Central memory CD8-positive, alpha-beta T cell (primary cell): ENCODE data around the gene SLC36A2.

Experiments used
- ATAC-seq: fragments of 150-1000 bp; cut with Tn5 transposase; replicated peaks from 2 replicates; pipeline ENCODE4 v1.10.0; 2022; ENCODE audit warnings: mild to moderate bottlenecking, moderate FRiP score, moderate number of reproducible peaks; ENCODE audit not compliant: poor library complexity, severe bottlenecking; ENCODE audit errors: extremely low read depth
- DNase-seq, 2 donors: peaks; one replicate each; pipeline ENCODE4 v3.0.0; 2021; ENCODE audit warnings: low spot score in 2 of 2
- H3K27ac Mint-ChIP-seq: one replicate; pipeline ENCODE4 v1.8.0; 2022; ENCODE audit warnings: low read depth, mild to moderate bottlenecking, moderate library complexity, mixed read lengths
- H3K27me3 Mint-ChIP-seq: one replicate; pipeline ENCODE4 v1.8.0; 2022; ENCODE audit warnings: mixed read lengths
- H3K36me3 Mint-ChIP-seq: one replicate; pipeline ENCODE4 v1.8.0; 2022; ENCODE audit warnings: mild to moderate bottlenecking, moderate library complexity, mixed read lengths; ENCODE audit not compliant: insufficient read depth
- H3K4me1 Mint-ChIP-seq: one replicate; pipeline ENCODE4 v1.8.0; 2022; ENCODE audit warnings: mixed read lengths
- H3K4me3 Mint-ChIP-seq: one replicate; pipeline ENCODE4 v1.8.0; 2022; ENCODE audit warnings: mild to moderate bottlenecking, moderate library complexity, mixed read lengths
- H3K9me3 Mint-ChIP-seq: one replicate; pipeline ENCODE4 v1.8.0; 2022; ENCODE audit warnings: mixed read lengths

Gene SLC36A2

GRCh38 chr5:151295791-151296477 is 51.4 kb downstream of the SLC36A2 start:
- no peaks in the 10 kb centered on the region for H3K9me3 Mint-ChIP-seq
- DNase-seq (no peak), ATAC-seq (no peak)
- peaks cover 50% of the 10 kb centered on the region for H3K27me3 Mint-ChIP-seq
- no peak overlapping the region for H3K4me3 Mint-ChIP-seq
- H3K36me3 Mint-ChIP-seq, result no peaks in the 10 kb centered on the region
- H3K27ac Mint-ChIP-seq, result no peak overlapping the region
- no peaks in the 10 kb centered on the region for H3K4me1 Mint-ChIP-seq

GRCh38 chr5:151295138-151295537 is 52.2 kb downstream of the SLC36A2 start:
- H3K27ac Mint-ChIP-seq, result no peak overlapping the region
- DNase-seq (no peak), ATAC-seq (no peak)
- peaks cover 42% of the 10 kb centered on the region for H3K27me3 Mint-ChIP-seq
- H3K9me3 Mint-ChIP-seq, result no peaks in the 10 kb centered on the region
- no peaks in the 10 kb centered on the region for H3K36me3 Mint-ChIP-seq
- no peak overlapping the region for H3K4me3 Mint-ChIP-seq
- H3K4me1 Mint-ChIP-seq, result no peaks in the 10 kb centered on the region

DNA sequence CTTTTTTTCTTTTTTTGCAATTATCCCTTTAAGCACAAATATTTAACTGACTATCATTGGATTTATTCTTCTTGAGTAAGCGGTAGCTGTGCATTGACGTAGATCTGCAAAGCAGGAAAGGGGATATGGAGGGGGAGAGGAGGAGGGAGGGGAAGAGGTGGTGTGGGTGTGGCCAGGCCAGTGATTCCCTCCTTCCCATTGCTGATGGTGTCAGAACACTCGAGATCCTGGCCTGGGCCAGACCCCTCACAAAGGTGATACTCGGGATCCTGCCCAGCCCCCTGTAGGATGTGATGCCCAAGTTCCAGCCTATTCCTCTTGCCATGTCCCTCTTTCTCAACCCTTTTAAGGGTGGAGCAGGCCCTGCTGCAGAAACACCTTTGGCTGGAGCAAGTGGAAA is 53.7 kb downstream of the SLC36A2 start:
- no peak overlapping the region for H3K4me3 Mint-ChIP-seq
- H3K9me3 Mint-ChIP-seq, result no peaks in the 10 kb centered on the region
- DNase-seq, result no peak
- H3K36me3 Mint-ChIP-seq, result no peaks in the 10 kb centered on the region
- ATAC-seq, result no peak
- no peak overlapping the region for H3K27ac Mint-ChIP-seq
- no peaks in the 10 kb centered on the region for H3K4me1 Mint-ChIP-seq
- H3K27me3 Mint-ChIP-seq, result peaks cover 32% of the 10 kb centered on the region

DNA sequence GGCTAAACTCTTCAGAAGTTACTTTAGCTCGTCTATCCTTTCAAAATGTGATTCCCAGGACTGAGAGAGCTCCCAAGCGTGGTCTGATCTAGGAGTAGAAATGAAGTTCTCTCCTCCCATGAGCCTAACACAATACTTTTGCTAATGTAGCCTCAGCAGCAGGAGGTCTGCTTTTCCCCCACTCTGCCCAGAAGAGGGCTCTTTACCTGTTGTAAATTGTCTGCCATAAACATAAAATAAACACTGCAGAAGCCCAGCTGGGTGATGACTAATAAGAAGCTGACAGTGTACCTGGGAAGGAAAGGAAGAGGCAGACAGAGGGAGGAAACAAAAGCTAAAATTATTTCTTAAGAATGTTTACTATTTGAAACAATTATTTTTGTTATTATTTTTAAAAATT is 59.2 kb downstream of the SLC36A2 start:
- no peak for DNase-seq
- peaks cover 13% of the 10 kb centered on the region for H3K27me3 Mint-ChIP-seq
- H3K4me3 Mint-ChIP-seq, result no peak overlapping the region
- no peaks in the 10 kb centered on the region for H3K9me3 Mint-ChIP-seq
- H3K4me1 Mint-ChIP-seq, result no peaks in the 10 kb centered on the region
- H3K36me3 Mint-ChIP-seq, result no peaks in the 10 kb centered on the region
- H3K27ac Mint-ChIP-seq, result no peak overlapping the region
- no peak for ATAC-seq

DNA sequence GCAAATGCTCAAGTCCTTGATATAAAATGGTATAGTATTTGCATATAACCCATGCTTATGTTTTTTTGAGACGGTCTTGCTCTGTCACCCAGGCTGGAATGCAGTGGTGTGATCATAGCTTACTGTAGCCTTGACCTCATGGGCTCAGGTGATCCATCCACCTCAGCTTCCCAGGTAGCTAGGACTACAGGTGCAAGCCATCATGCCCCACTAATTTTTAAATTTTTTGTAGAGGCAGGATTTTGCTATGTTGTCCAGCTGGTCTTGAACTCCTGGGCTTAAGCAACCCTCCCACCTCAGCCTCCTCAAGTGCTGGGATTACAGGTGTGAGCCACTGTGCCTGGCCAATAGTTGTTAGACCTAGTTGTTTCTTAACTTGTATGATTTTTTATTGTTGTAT is 61.1 kb downstream of the SLC36A2 start:
- ATAC-seq (no peak), DNase-seq (no peak)
- H3K4me3 Mint-ChIP-seq, result no peak overlapping the region
- no peaks in the 10 kb centered on the region for H3K36me3 Mint-ChIP-seq
- H3K4me1 Mint-ChIP-seq, result no peaks in the 10 kb centered on the region
- H3K27ac Mint-ChIP-seq, result no peak overlapping the region
- peaks cover 18% of the 10 kb centered on the region for H3K27me3 Mint-ChIP-seq
- H3K9me3 Mint-ChIP-seq, result no peaks in the 10 kb centered on the region

- no peak overlapping the region for H3K27ac Mint-ChIP-seq
- H3K36me3 Mint-ChIP-seq, result no peaks in the 10 kb centered on the region
Observed at GRCh38 chr5:151285683-151286082, 61.7 kb downstream of the SLC36A2 start.

GRCh38 chr5:151284392-151284967 is 62.9 kb downstream of the SLC36A2 start:
- Mint-ChIP-seq H3K4me3 (no peak overlapping the region), H3K27me3 (peaks cover 25% of the 10 kb centered on the region), H3K4me1 (no peaks in the 10 kb centered on the region), H3K36me3 (peaks cover 1% of the 10 kb centered on the region), H3K9me3 (no peaks in the 10 kb centered on the region), H3K27ac (no peak overlapping the region)
- ATAC-seq (no peak), DNase-seq (no peak)

More at GRCh38 chr5:151285683-151286082, 61.7 kb downstream of the SLC36A2 start:
- no peak for DNase-seq
- Mint-ChIP-seq H3K4me1 (no peaks in the 10 kb centered on the region), H3K27me3 (peaks cover 18% of the 10 kb centered on the region), H3K4me3 (no peak overlapping the region), H3K9me3 (no peaks in the 10 kb centered on the region)
- no peak for ATAC-seq

- Mint-ChIP-seq H3K4me1 (no peaks in the 10 kb centered on the region), H3K4me3 (no peak overlapping the region), H3K27me3 (peaks cover 25% of the 10 kb centered on the region), H3K9me3 (no peaks in the 10 kb centered on the region), H3K36me3 (peaks cover 1% of the 10 kb centered on the region), H3K27ac (no peak overlapping the region)
- ATAC-seq (no peak), DNase-seq (no peak)
Observed at GRCh38 chr5:151283120-151283825, 64.1 kb downstream of the SLC36A2 start.

GRCh38 chr5:151281001-151281639 is 66.2 kb downstream of the SLC36A2 start:
- Mint-ChIP-seq H3K36me3 (peaks cover 1% of the 10 kb centered on the region), H3K27ac (no peak overlapping the region), H3K4me3 (no peak overlapping the region), H3K9me3 (no peaks in the 10 kb centered on the region), H3K27me3 (peaks cover 25% of the 10 kb centered on the region), H3K4me1 (no peaks in the 10 kb centered on the region)
- ATAC-seq, result no peak
- DNase-seq, result no peak

GRCh38 chr5:151280443-151280842 is 66.9 kb downstream of the SLC36A2 start:
- H3K36me3 Mint-ChIP-seq, result peaks cover 1% of the 10 kb centered on the region
- H3K27me3 Mint-ChIP-seq, result peaks cover 25% of the 10 kb centered on the region
- no peaks in the 10 kb centered on the region for H3K4me1 Mint-ChIP-seq
- no peak for ATAC-seq
- no peak overlapping the region for H3K4me3 Mint-ChIP-seq
- H3K27ac Mint-ChIP-seq, result no peak overlapping the region
- no peak for DNase-seq
- H3K9me3 Mint-ChIP-seq, result no peaks in the 10 kb centered on the region

- no peak for ATAC-seq
- Mint-ChIP-seq H3K4me1 (no peaks in the 10 kb centered on the region), H3K36me3 (peaks cover 1% of the 10 kb centered on the region), H3K27ac (no peak overlapping the region), H3K27me3 (peaks cover 19% of the 10 kb centered on the region), H3K9me3 (no peaks in the 10 kb centered on the region), H3K4me3 (no peak overlapping the region)
- no peak for DNase-seq
Observed at GRCh38 chr5:151278845-151279244, 68.5 kb downstream of the SLC36A2 start.

- Mint-ChIP-seq H3K27ac (no peak overlapping the region), H3K27me3 (peaks cover 7% of the 10 kb centered on the region), H3K4me1 (no peaks in the 10 kb centered on the region), H3K4me3 (no peak overlapping the region), H3K9me3 (no peaks in the 10 kb centered on the region), H3K36me3 (peaks cover 1% of the 10 kb centered on the region)
- ATAC-seq, result no peak
- DNase-seq, result no peak
Observed at GRCh38 chr5:151275803-151276202, 71.6 kb downstream of the SLC36A2 start.
